HG03060 (cell line): ENCODE results near the gene METTL15.
"Not testable (repeated sequence)": the region's sequence is repeated elsewhere in the genome, so short reads cannot be mapped to it uniquely, and the experiment has no call there.

Experiments
- ATAC-seq: cut with Tn5 transposase; IDR thresholded peaks from one replicate; pipeline ENCODE4 v1.9.1; 2021; ENCODE audit warnings: low read depth, moderate number of reproducible peaks; ENCODE audit not compliant: unreplicated experiment

METTL15 gene

DNA sequence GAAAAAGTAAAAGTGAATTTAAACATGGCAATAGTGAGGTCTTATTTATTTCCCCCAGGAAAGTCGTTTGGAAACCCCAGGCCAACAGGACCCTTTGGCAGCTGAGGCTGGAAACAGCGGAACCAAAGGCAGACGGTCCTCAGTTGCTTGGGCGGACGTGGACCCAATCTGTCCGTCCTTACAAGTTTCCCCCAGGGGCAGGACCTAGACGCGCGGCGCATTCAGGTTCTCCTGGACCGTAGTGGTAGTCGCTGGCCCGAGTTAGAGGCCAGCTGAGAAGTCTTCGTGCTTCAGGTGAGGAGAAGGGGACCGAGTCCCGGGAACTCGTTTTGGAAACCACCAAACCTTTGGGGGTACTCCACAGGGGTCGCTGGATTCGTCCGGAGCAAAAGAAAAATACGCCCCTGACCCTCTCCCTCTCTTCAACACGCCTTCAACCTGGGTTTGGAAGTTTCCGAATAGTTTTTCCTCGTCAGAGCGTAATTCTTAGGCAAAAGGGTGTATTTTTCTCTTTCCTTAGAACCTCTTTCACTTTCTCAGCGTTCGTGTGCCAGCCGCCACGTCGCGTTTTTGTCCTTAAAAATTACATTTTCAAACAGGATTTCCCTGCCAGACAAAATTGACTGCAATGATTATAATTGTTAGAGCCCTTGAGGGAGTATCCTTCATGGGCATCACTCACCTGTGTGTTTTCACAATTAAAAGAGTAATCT, 2.1 kb downstream of the METTL15 start:
- no peak for ATAC-seq

DNA sequence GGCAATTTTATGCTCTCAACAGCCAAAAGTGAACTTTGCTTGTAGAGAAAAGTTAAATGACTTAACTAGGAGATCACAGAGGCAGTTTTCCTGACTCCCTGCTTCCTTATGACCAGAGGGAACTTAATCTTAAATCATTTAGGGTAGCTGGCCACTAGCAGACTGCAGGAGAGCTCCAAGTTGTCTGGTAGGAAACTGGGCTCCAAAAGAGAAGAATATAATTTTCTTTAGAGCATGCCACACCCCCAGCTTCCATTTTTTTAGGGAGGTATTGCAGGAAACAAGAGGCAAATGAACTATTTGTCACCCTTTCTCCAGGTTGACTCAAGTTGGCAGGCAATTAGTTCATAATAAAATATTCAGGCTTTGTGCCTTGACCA, 2.6 kb downstream of the METTL15 start:
- ATAC-seq, result no peak

DNA sequence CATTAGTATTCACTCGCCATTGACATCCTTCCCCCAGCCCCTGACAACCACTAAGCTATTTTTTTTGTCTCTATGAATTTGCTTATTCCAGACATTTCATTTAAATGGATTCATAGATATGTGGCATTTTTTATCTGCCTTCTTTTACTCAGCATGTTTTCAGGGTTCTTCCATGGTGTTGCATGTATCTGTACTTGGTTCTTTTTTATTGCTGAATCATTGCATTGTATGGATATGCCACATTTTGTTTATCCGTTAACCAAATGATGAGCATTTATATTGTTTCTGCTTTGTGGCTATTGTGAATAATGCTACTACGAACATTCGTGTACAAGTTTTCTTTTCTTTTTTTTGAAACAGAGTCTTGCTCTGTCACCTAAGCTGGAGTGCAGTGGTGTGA, 5.9 kb downstream of the METTL15 start:
- ATAC-seq, result no peak

DNA sequence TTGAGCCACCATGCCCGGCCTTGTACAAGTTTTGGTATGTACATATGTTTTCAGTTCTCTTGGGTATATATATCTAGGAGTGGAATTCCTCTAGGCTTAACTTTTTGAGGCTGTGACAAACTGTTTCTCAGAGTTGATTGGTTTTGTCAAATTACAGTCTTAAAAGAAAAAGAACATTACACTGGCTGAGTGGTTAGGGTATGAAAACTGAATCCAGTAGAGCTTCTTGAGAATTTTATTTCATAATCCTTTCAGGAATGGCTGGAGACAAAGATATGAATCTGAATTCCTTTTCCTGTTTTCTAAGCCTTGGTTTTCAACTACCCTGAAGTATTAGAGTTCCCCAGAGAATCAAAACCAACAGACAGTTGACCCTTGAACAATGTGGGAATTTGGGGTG, 6.5 kb downstream of the METTL15 start:
- no peak for ATAC-seq

DNA sequence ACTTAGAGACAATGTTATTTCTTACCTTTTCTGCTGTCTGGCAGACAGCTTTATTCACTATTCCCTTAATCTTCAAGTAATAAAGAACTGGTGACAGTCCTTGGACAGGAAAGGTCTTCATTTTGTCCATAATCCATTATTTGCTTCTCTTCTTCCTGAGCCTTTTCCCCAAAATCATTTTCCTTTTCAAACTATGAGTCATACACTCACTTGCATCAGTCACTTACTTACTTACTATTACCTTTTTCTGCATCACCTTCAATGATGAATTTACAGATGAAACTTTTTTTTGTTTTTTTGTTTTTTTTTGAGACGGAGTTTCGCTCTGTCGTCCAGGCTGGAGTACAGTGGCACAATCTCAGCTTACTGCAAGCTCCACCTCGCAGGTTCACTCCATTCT, 9.5 kb downstream of the METTL15 start:
- no peak for ATAC-seq

DNA sequence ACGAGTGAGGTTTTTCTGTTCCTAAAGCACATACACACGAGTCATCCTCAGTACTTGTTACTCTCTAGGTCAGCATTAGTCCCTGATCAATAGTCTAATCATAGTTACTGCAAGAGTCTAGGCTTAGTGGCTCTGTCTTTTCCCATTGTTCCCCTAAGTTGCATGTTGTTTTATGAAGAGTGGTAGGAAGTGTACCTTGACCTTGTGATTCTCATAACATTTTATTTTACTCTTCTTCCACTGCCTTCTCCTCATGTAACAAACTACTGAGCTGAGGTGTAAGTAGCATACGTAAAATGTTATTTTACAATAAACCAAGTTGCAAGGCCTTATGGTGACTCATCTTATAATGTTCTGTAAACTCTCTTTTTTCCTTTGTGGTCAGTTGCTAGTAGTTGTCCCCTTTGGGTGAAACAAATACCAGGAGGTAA, 15.0 kb downstream of the METTL15 start:
- no peak for ATAC-seq

DNA sequence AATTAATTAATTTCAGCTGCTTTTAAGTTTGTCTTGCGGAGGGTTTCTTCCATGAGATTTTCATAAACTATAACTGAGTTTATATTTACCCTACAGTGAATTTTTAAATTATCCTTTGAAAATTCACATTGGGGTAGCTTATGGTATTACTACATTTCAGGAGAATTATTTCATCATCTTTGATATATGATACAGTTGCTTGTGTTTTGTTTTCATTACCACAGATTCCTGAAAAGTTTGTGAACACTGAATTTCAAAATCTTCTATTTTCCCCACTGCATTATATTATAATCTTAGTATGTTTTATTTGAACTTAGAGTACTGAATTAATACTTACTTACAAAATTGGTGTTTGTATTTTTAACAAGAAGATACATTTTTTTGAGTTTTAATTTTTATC, 24.4 kb downstream of the METTL15 start:
- no peak for ATAC-seq

DNA sequence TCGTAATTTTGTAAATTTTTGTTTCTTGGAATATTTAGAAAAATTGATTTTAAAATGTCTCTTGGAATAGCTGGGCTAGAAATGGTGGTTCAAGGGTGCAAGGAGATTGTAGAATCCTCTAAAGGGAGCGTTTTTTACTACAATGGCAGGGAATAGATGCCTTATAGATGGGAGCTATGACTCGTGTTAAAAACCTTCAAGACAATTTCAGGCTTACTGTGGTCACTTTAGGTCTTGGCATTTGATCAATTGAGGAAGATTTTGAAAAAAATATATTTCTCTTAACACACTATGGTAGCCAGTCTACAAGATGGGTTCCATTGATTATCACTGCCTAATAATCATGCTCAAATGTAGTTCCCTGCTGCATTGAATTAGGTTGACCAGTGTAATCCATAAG, 25.0 kb downstream of the METTL15 start:
- ATAC-seq, result no peak

DNA sequence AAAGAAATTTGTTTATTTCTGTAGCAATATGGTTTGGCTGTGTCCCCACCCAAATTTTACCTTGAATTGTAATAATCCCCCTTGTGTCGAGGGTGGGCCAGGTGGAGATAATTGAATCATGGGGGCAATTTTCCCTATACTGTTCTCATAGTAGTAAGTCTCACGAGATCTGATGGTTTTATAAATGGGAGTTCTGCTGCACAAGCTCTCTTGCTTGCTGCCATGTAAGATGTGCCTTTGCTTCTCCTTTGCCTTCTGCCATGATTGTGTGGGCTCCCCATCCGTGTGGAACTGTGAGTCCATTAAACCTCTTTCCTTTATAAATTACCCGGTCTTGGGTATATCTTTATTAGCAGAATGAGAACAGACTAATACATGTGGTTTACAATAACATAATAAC, 28.0 kb downstream of the METTL15 start:
- ATAC-seq, result not testable (repeated sequence)

DNA sequence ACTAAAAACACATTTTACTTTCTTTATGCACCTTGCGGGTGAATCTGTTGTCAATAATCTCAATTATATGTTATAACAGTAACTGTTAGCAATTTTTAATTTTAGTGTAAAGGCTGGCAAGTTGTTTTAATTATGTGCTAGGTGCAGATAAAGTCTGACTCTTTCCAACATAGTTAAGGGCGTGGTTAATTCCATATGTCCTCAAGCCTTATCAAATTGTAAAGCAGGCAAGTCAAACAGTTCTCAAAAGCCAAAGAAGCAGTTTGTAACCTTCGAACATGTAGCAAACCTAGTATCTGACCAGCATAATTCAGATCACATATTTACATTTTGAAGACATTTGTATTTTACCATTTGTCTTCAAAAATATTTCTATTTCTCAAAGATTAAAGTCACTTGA, 29.2 kb downstream of the METTL15 start:
- no peak for ATAC-seq

DNA sequence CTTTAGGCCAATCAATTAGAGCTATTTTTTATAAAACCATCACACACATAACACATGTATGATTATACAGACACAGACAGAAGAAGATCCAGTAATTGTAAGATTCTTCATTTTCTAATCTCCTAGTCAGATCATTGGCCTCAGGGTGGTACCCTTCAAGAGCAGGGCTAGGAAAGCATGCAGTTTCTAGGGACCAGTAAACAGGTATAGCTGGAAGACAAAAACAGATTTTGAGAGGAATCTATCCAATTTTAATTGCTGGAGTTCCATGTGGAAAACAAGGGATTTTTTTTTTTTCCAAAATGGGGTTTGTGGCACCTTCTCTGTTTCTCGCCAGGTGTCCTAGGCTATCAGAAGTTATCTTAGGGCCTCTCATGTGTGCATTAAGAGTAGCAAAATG, 29.6 kb downstream of the METTL15 start:
- ATAC-seq, result no peak

DNA sequence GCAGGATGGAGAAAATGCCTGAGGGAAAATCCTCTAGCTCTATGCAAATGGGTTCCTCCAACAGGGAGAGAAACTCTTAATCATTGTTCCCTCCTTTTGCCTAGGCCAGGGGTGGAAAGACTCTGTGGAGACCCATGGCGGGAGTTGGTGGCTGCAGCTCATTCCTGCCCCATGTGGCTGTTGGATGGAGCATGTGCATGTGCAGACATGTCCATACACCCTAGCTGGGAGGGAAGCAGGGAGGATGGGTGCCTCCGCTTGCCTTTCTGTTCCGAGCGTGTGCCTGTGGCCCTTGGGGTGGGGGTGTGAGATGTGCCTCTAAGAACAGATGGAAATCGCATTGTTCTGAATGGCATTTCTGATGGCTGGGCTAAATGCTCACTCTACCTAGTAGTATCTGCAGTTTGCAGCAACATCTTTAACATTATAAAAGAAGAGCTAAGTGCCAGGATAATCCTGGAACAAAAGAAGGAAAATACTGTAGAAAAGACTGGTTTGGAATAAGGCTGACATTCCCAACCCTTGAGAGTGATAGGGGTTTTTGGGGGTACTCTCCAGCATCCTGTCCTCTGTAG, 31.7 kb downstream of the METTL15 start:
- no peak for ATAC-seq

DNA sequence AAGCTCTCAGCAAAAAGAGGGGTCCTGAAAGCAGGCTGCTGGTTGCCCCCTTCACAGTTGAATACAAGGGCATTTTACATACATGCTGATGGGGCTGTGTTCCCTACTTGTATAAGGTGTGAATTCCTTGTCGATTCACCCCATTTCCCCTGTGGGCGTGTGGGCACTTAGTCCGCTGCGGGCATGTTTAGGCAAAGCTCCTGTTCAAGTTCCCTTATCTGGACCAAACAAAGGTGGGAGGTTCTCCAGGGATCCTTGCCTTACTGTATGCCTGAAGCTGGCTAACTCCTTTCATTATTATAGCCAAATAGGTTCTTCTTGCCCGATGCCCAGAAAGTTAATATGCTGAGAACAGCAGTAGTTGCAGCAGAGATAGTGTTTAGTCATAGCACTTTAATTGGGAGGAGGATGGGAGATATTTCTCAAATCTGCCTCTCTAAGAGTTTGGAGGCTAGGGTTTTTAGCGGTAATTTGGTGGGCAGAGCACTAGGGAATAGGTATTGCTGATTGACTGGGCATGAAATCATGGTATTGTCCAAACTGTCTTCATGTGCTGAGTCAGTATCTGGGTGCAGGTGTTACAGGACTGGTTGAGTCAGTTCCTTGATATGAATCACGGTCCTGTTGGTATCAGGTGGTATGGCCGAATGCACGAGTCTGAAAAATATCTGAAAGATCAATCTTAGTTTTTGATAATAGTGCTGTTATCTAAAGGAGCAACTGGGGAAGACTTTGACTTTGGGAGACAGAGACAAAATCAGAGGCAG, 32.7 kb downstream of the METTL15 start:
- ATAC-seq, result no peak

DNA sequence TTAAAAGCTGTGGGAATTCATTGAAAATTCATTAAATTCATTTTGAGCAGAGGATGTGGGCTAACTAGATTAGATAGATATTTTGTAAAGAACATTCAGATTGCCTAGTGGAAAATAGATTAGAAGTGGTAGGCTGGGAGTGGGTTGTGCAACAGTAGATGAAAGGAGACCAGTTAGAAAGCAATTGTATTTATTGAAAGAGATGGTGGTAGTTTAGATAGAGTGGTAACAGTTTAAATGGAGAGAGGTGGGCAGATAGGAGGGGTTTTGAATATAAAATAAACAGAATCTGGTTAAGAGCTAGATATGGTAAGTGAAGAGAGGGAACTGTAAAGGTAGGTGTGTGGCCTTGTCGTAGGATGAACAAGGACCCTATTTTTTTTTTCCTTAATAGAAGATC, 34.5 kb downstream of the METTL15 start:
- ATAC-seq, result no peak

DNA sequence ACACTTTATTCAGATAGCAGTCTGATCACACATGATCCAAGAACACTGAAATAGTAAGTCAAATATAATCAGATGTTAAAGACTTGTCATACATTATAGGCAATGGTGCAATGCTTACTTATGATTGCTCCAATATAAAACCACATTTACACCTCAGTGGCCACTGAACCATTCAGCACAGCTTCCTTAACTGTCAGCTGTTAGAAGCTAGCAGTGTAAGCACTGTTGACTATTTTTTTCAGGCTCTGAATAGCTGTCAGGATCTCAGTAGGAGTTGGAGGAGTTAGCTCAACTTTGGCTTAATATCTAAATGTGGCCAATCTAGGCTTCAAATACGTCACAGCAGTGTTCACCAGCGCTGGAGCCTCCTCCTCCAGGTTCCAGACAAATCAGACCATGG, 36.6 kb downstream of the METTL15 start:
- ATAC-seq, result no peak

DNA sequence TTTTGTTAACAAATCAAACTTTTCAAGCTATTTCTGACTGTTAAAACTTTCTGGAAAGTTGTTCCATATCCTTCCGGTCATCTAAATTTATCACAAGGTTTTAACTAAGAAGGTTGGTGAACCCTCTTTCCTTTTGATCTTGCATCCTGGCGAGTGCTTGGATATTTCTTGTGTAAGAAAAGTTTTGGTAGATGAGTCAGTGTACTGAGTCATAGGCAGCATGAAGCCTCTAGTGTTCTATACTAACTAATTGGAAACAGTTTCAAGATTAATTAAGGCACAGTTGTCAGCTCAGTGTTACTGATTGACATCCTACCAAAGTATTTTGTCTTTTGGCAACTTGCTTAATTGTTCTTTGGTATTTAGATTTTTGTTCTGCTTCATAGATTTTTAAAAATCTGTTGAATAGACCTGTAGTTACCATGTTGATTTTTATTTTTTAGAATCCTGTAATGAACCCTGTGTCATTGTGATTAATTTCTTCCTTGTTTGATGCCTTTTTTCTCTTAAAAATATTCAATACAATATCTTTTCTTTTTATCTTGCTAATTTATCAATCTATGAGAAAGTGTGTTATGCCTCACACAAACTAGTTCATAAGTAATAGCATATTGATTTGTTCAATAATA, 38.0 kb downstream of the METTL15 start:
- no peak for ATAC-seq

DNA sequence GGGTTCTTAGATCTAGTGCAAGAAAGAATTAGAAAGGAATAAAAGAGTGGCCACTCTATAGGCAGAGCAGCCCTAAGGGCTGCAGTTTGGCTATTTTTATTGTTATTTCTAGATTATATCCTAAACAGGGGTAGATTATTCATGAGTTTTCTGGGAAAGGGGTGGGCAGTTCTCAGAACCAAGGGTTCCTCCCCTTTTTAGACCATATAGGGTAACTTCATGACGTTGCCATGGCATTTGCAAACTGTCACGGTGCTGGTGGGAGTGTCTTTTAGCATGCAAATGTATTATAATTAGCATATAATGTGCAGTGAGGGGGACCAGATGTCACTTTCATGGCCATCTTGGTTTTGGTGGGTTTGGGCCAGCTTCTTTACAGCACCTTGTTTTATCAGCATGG, 44.6 kb downstream of the METTL15 start:
- no peak for ATAC-seq

DNA sequence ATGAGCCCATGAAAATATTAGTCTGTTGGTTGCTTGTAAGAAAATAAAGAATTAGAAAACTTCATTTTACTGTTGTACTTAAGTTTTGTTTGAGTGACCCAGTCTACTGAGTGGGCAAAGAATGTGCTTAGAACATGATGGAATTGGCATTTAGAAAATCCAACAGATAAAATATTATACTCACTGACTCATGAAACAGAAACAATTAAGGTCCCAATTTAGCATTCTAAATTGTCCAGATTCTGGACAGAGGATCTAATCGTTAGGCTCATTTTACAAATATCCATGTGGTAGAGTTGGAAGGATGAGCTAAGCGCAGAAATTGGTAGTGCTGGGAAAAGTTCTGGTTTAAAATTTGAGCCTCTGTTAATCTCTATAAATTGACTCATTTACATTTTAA, 45.4 kb downstream of the METTL15 start:
- ATAC-seq, result no peak

DNA sequence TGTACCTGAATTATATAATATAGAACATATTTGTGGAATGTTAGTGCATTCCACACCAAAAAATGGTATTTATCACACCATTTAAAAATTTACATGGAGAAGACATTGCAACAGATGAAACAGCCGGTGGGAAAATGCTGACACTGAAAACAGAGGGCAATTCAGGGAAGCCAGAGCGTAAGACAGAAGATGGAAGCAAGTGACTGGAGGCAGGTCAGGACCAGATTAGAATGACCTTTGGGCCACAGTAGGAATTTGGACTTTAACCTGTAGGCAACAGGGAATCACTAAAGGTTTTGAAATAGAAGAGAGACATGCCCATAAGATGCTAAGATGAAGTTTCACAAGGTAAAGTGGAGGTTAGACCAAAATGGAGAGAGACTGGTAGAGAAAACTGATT, 60.5 kb downstream of the METTL15 start:
- no peak for ATAC-seq

DNA sequence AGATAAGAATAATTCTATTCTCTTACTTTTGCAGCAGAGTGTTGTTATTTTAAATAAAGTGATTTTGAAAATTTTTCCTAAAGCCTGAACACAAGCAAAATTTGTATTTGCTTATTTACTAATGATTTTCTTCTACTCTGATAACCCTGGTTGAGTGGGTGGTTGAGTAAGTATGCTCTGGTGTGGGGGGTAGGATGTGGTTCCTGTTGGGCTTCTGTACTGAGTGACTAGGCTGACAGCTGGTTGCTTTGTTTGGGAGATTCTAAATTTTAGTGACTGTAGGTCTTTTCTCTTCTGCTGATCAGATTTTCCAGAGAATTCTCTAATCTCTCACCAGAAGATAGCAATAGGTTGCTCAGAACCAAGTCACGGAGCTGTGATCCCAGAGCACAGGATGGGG, 61.6 kb downstream of the METTL15 start:
- ATAC-seq, result no peak

DNA sequence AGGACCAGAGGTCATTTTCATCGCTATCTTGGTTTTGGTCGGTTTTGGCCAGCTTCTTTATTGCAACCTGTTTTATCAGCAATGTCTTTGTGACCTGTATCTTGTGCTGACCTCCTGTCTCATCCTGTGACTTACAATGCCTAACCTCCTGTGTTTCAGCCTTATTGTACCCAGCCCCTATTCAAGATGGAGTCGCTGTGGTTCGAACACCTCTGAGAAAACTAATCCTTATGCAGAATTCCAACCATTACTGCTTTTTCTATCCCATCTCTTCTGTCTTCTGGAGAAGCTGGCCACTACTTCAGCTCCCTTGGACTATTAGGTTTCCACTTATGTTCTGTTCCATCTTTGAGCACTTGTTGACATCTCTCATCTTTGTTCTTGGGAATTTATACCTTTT, 62.6 kb downstream of the METTL15 start:
- ATAC-seq, result no peak

DNA sequence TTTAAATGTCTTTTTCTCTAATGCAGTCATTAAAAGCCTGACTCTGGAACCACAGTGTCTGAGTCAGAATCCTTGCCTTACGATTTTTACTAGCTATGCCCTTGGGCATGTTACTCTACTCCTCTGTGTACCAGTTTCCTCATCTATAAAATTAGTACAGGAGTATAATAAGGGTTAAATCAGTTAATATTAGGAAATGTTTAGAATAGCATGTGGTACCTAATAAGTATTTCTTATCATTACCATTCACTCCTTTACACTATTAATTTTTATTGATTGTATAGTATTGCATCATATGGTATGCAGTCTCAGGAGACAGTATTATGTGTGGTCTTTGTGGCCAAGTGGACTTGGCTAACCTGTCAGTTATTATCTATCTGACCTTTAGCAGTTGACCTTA, 68.2 kb downstream of the METTL15 start:
- no peak for ATAC-seq
